Nephron (organoid): ENCODE data around the gene RBM47.

Experiments used
- H3K27ac Mint-ChIP-seq, 3 experiments: 2 replicates each; pipeline ENCODE4 v1.8.0; 2020; ENCODE audit warnings: mixed read lengths in 3 of 3, mild to moderate bottlenecking in 2 of 3, moderate library complexity in 1 of 3
- H3K27me3 Mint-ChIP-seq: 2 replicates; pipeline ENCODE4 v1.8.0; 2021; ENCODE audit warnings: low read depth, mild to moderate bottlenecking, moderate library complexity, mixed read lengths
- H3K36me3 Mint-ChIP-seq: 2 replicates; pipeline ENCODE4 v1.8.0; 2020; ENCODE audit warnings: low read depth, mixed read lengths
- H3K4me1 Mint-ChIP-seq: 2 replicates; pipeline ENCODE4 v1.8.0; 2020; ENCODE audit warnings: mixed read lengths
- H3K4me3 Mint-ChIP-seq, 3 experiments: 2 replicates each; pipeline ENCODE4 v1.8.0; 2020; ENCODE audit warnings: mild to moderate bottlenecking in 3 of 3, mixed read lengths in 3 of 3, moderate library complexity in 2 of 3
- H3K9me3 Mint-ChIP-seq: 2 replicates; pipeline ENCODE4 v1.8.0; 2020; ENCODE audit warnings: mixed read lengths
- TF ChIP-seq, protein P1 (sequence below), 3 experiments: fragments of 200-600 bp; sonication (generic); IDR thresholded peaks; one replicate each; pipeline ENCODE4 v1.5.0; 2021; ENCODE audit warnings: antibody characterized with exemption in 3 of 3; ENCODE audit not compliant: unreplicated experiment in 3 of 3

The RBM47 gene

GRCh38 chr4:40536032-40536431, 93.6 kb downstream of the RBM47 start:
- no peaks in the 10 kb centered on the region for H3K9me3 Mint-ChIP-seq
- no peaks in the 10 kb centered on the region for H3K4me1 Mint-ChIP-seq
- H3K27ac Mint-ChIP-seq = peak overlapping the region in 1 of 3 experiments; percentile 74
- no peak overlapping the region for H3K4me3 Mint-ChIP-seq
- TF ChIP-seq, protein P1, sequence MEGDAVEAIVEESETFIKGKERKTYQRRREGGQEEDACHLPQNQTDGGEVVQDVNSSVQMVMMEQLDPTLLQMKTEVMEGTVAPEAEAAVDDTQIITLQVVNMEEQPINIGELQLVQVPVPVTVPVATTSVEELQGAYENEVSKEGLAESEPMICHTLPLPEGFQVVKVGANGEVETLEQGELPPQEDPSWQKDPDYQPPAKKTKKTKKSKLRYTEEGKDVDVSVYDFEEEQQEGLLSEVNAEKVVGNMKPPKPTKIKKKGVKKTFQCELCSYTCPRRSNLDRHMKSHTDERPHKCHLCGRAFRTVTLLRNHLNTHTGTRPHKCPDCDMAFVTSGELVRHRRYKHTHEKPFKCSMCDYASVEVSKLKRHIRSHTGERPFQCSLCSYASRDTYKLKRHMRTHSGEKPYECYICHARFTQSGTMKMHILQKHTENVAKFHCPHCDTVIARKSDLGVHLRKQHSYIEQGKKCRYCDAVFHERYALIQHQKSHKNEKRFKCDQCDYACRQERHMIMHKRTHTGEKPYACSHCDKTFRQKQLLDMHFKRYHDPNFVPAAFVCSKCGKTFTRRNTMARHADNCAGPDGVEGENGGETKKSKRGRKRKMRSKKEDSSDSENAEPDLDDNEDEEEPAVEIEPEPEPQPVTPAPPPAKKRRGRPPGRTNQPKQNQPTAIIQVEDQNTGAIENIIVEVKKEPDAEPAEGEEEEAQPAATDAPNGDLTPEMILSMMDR (IDR thresholded peaks at IDR 0.05; ENCODE audit: unreplicated experiment in 3 of 3) = no peak
- no peaks in the 10 kb centered on the region for H3K36me3 Mint-ChIP-seq
- no peaks in the 10 kb centered on the region for H3K27me3 Mint-ChIP-seq

DNA sequence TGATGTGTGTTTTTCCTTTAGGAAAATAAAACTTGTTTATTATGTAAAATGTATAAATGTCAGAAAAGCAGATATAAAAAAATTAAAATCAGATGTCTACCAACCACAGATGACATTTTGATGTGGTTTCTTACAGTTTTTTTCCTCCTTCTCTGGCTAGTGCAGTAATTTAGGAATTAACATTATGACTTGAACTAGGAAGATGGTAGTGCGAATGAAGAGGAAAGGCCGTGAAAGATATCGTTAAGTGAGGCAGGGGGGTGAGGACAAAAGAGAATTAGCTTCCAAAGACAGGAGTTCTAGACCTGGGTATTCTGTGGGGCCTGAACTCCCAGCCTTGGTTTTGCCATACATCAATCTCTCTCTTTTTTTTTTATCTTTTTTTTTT, 98.0 kb downstream of the RBM47 start:
- H3K4me3 Mint-ChIP-seq = no peak overlapping the region
- no peaks in the 10 kb centered on the region for H3K36me3 Mint-ChIP-seq
- no peaks in the 10 kb centered on the region for H3K27me3 Mint-ChIP-seq
- TF ChIP-seq, protein P1 (IDR thresholded peaks at IDR 0.05; ENCODE audit: unreplicated experiment in 3 of 3) = no peak
- H3K4me1 Mint-ChIP-seq = no peaks in the 10 kb centered on the region
- no peaks in the 10 kb centered on the region for H3K9me3 Mint-ChIP-seq
- H3K27ac Mint-ChIP-seq = no peak overlapping the region

GRCh38 chr4:40530961-40531635, 98.6 kb downstream of the RBM47 start:
- peaks cover 3% of the 10 kb centered on the region for H3K4me1 Mint-ChIP-seq
- no peaks in the 10 kb centered on the region for H3K9me3 Mint-ChIP-seq
- H3K4me3 Mint-ChIP-seq = no peak overlapping the region
- TF ChIP-seq, protein P1 (IDR thresholded peaks at IDR 0.05; ENCODE audit: unreplicated experiment in 3 of 3) = no peak
- H3K27ac Mint-ChIP-seq = no peak overlapping the region
- no peaks in the 10 kb centered on the region for H3K36me3 Mint-ChIP-seq
- no peaks in the 10 kb centered on the region for H3K27me3 Mint-ChIP-seq

GRCh38 chr4:40526741-40527140, 102.9 kb downstream of the RBM47 start:
- Mint-ChIP-seq H3K4me1 (peaks cover 18% of the 10 kb centered on the region), H3K9me3 (no peaks in the 10 kb centered on the region), H3K27ac (no peak overlapping the region), H3K4me3 (no peak overlapping the region), H3K36me3 (no peaks in the 10 kb centered on the region), H3K27me3 (no peaks in the 10 kb centered on the region)
- TF ChIP-seq, protein P1 (IDR thresholded peaks at IDR 0.05; ENCODE audit: unreplicated experiment in 3 of 3) = no peak

DNA sequence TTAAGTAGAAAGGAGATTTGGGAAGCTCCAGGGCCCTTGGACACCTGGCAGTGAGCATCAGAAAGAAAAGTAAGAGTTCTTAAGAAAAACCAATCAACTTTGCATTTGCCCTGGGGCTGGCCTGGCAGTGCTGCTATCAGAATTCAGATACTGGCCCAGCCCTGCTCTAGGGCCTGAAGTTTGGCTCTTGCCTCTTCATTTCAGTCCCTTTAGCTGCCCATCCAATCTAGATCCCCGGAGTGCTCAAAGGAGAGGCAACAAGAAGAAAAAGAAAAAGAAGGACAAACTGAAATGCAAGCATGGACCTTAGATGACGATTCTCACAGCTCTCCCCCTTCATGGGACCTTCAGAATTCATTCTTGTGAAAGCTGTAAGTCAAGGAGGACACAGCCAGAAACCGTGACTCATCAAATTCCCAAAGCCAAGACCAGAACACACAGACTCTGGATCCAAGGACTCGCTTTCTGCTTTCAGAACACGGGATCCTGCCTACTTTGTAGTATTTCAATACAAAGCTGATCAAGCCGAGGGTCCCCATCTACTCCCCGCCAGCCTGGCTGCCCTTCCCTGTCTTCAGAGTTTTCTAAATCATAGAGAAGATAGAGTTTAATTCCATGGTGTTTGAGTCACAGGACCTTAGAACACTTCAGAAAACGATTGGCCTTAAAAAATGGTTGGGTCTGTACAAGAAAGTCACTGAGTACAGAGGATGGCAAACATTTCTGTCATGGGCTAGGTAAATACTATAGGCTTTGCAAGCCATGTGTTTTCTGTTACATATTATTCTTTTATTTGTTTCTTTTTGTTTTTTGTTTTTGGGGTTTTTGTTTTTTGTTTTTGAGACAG, 103.7 kb downstream of the RBM47 start:
- no peaks in the 10 kb centered on the region for H3K9me3 Mint-ChIP-seq
- peaks cover 18% of the 10 kb centered on the region for H3K4me1 Mint-ChIP-seq
- TF ChIP-seq, protein P1 (IDR thresholded peaks at IDR 0.05; ENCODE audit: unreplicated experiment in 3 of 3) = no peak
- peak overlapping the region; percentile 77 to 90 (median 85) for H3K27ac Mint-ChIP-seq
- H3K27me3 Mint-ChIP-seq = no peaks in the 10 kb centered on the region
- no peak overlapping the region for H3K4me3 Mint-ChIP-seq
- no peaks in the 10 kb centered on the region for H3K36me3 Mint-ChIP-seq
